ENCODE measurements around the gene LPP. TPM values are rescaled to one million over a fixed set of nuclear protein-coding genes. Genes with fewer than 3 reads are reported as not detected.

LPP gene
- total and polyA plus RNA-seq, 8 donors = 23.1 to 220 (median 26.7) TPM

DNA sequence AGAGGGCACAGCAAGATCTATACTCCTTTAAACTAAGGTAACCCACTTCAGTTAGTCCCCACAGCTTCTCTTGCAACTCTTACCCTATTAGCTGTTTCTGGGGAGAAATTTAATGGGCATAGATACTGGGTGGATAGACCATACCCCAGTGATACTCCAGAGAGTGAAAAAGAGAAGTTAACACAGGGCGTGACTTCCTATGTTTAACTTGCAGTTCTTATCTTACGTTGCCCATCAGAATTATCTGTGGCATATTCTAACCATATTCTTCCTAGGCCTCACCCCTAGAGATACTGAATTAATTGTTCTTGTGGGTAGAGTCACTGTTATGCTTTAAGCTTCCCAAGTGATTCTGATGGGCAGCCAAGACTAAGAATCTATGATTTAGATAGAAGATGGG is 532.4 kb downstream of the LPP start:
- no peak overlapping the region for H3K4me3 ChIP-seq
- ATAC-seq (no peak), DNase-seq (no peak)
- TF ChIP-seq, protein P1, sequence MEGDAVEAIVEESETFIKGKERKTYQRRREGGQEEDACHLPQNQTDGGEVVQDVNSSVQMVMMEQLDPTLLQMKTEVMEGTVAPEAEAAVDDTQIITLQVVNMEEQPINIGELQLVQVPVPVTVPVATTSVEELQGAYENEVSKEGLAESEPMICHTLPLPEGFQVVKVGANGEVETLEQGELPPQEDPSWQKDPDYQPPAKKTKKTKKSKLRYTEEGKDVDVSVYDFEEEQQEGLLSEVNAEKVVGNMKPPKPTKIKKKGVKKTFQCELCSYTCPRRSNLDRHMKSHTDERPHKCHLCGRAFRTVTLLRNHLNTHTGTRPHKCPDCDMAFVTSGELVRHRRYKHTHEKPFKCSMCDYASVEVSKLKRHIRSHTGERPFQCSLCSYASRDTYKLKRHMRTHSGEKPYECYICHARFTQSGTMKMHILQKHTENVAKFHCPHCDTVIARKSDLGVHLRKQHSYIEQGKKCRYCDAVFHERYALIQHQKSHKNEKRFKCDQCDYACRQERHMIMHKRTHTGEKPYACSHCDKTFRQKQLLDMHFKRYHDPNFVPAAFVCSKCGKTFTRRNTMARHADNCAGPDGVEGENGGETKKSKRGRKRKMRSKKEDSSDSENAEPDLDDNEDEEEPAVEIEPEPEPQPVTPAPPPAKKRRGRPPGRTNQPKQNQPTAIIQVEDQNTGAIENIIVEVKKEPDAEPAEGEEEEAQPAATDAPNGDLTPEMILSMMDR (IDR thresholded peaks at IDR 0.05) = no peak
- H3K27me3 ChIP-seq = no peaks in the 10 kb centered on the region
- peak overlapping the region in 1 of 2 donors; percentile 73 for H3K27ac ChIP-seq
- no peaks in the 10 kb centered on the region for H3K36me3 ChIP-seq
- intact Hi-C loops (cut with DNase I) = no loop called here
- peaks cover 18 to 73% of the 10 kb centered on the region in 2 donors for H3K4me1 ChIP-seq
- H3K9me3 ChIP-seq = no peaks in the 10 kb centered on the region

DNA sequence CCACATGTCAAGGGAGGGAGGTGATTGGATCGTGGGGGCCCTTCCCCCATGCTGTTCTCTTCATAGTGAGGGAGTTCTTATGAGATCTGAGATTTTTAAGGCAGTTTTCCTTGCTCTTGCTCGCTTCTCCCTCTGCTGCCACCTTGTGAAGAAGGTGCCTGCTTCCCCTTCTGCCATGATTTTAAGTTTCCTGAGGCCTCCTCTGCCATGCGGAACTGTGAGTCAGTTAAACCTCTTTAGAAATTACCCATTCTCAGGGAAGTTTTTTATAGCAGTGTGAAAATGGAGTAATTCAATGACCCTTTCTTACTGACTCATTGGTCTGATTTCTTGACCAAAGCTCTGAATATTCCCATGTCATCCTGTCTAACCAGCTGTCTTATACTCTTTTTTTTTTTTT is 533.4 kb downstream of the LPP start:
- Histone ChIP-seq H3K36me3 (no peaks in the 10 kb centered on the region), H3K27me3 (no peaks in the 10 kb centered on the region), H3K27ac (peak overlapping the region in 1 of 2 donors; percentile 73), H3K9me3 (no peaks in the 10 kb centered on the region), H3K4me3 (no peak overlapping the region), H3K4me1 (peaks cover 16 to 68% of the 10 kb centered on the region in 2 donors)
- peak in 1 of 4 donors; percentile 34 for DNase-seq
- intact Hi-C loops (cut with DNase I) = no loop called here
- ATAC-seq = no peak
- TF ChIP-seq, protein P1 (IDR thresholded peaks at IDR 0.05) = no peak

DNA sequence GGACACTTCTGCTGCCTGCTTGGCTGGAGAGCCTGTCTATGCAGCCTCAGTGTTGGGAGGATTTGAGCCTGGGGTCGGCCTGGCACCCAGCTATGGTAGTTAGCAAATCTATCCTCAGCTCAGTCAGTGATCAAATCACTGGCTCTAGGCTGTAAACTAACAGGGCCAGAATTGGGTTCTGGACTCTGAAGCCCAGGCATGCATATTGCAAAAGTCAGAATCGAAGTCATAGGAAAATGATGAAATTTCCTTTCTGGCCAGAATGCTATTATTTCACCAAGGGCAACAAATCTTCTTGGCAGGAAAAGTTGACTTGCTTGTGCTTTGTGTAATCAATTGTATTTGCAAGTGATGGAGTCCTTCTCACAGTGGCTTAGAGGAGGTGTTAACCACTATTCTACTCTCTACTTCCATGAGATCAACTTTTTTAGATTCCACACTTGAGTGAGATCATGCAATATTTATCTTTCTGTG is 535.2 kb downstream of the LPP start:
- Histone ChIP-seq H3K27ac (peak overlapping the region; percentile 62 to 73), H3K27me3 (no peaks in the 10 kb centered on the region), H3K9me3 (no peaks in the 10 kb centered on the region), H3K4me3 (no peak overlapping the region), H3K36me3 (no peaks in the 10 kb centered on the region), H3K4me1 (peaks cover 10 to 51% of the 10 kb centered on the region in 2 donors)
- TF ChIP-seq, protein P1 (IDR thresholded peaks at IDR 0.05) = no peak
- peak; percentile 46 for ATAC-seq
- peak in 1 of 4 donors; percentile 33 for DNase-seq
- intact Hi-C loops (cut with DNase I) = no loop called here

DNA sequence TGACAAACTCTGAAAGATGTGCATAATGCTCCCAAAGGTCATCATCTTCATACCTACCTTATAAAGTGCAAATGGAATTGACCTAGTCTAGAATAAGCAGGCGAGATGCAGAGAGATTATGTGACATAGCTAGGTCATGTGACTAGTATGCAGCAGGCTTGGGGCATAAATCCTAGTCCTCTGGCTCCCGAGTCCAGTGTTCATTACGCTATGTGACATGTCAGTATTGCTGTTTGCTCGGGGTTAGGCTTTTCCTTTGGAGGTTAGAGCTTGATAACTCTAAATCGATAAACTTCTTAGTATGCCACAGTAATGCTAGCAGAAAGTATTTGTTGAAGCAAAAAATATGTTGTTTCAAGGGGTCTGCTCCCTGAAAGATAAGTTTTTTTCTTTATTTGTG is 536.1 kb downstream of the LPP start:
- TF ChIP-seq, protein P1 (IDR thresholded peaks at IDR 0.05) = no peak
- peak overlapping the region in 1 of 2 donors; percentile 0 for H3K27ac ChIP-seq
- intact Hi-C loops (cut with DNase I) = no loop called here

DNA sequence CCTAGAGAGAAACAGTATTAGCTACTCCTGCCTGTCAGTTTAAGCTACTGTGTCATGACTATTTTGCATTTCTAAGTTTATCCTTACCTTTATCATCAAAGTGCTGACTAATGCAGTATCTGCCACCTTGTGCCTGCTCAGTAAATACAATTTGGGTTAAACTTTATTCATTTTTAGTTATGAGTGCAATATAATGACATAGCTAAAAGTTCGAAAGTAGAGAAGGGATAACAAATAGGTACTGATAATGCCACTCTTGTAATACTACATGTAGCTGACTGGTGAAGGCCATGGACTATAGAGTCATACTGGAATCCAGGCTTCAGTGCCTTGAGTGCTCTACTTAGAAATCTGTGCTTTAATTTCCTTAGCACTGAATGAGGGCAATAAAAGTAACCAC is 537.0 kb downstream of the LPP start:
- Histone ChIP-seq H3K27me3 (no peaks in the 10 kb centered on the region), H3K27ac (no peak overlapping the region), H3K9me3 (no peaks in the 10 kb centered on the region), H3K4me3 (no peak overlapping the region), H3K36me3 (no peaks in the 10 kb centered on the region), H3K4me1 (peaks cover 10 to 47% of the 10 kb centered on the region in 2 donors)
- TF ChIP-seq, protein P1 (IDR thresholded peaks at IDR 0.05) = no peak
- ATAC-seq (no peak), DNase-seq (no peak)
- intact Hi-C loops (cut with DNase I) = no loop called here

More for the DNA sequence above, 536.1 kb downstream of the LPP start:
- no peaks in the 10 kb centered on the region for H3K36me3 ChIP-seq
- ATAC-seq = no peak
- H3K4me1 ChIP-seq = peaks cover 10 to 48% of the 10 kb centered on the region in 2 donors
- H3K4me3 ChIP-seq = no peak overlapping the region
- DNase-seq = no peak
- H3K9me3 ChIP-seq = no peaks in the 10 kb centered on the region
- H3K27me3 ChIP-seq = no peaks in the 10 kb centered on the region

Measured in left lung (tissue), 10 donors.